ENCODE measurements around the gene GCG.

DNA sequence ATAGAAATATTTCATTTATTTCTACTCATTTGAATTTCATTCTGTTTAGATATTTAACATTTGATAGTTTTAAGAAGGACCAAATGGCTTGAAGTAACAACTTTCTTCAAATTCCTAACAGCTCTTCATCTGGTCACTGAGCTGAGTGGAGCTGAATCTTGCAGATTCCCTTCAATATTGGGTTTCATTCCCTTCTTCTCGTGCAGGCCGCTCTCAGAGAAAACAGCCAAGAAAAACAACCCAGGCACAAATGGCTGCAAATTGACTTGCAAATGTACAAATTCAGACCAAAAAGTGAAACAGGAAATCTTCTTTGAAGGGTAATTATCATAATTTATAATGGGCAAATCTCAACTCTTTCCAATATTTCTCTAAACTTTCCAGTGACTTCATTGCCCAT is 30.3 kb upstream of the GCG start:
- TF ChIP-seq CTCF (IDR thresholded peaks at IDR 0.05) (no peak), ZFX (IDR thresholded peaks at IDR 0.05; ENCODE audit: borderline replicate concordance) (no peak)
